ENCODE results near the gene ANAPC2. TPM values are rescaled to one million over a fixed set of nuclear protein-coding genes. Genes with fewer than 3 reads are reported as not detected.

ANAPC2 gene
- total RNA-seq, 2 donors from 2014 or later: 66.5 to 69.2 TPM

- H3K9me3 Mint-ChIP-seq: no peaks in the 10 kb centered on the region
- Histone ChIP-seq H3K4me1 (ENCODE audit: control insufficient read depth, insufficient read depth, low read length) (no peaks in the 10 kb centered on the region), H3K36me3 (ENCODE audit: control insufficient read depth, insufficient read depth, low read length) (no peaks in the 10 kb centered on the region), H3K9me3 (ENCODE audit: control insufficient read depth, low read length) (no peaks in the 10 kb centered on the region), H3K27me3 (ENCODE audit: control insufficient read depth, insufficient read depth, low read length, poor library complexity, severe bottlenecking) (peaks cover 79% of the 10 kb centered on the region), H3K9ac (ENCODE audit: extremely low read depth, low read length, poor library complexity, severe bottlenecking) (no peak overlapping the region), H3K27ac (ENCODE audit: low read depth, low read length) (no peak overlapping the region), H3K4me3 (ENCODE audit: low read length) (no peak overlapping the region)
- no peak overlapping the region for H3K27ac Mint-ChIP-seq
- H3K36me3 Mint-ChIP-seq (ENCODE audit: low read depth): no peaks in the 10 kb centered on the region
- peaks cover 81% of the 10 kb centered on the region for H3K27me3 Mint-ChIP-seq (ENCODE audit: insufficient read depth)
- DNase-seq: no peak
- WGBS, 2 experiments (ENCODE audit: insufficient coverage in 1 of 2, insufficient read length in 1 of 2): 67 to 76% methylated on average over 17 to 19 of the region's 19 CpGs
- no peak overlapping the region for H3K4me3 Mint-ChIP-seq
- no peak for TF ChIP-seq CTCF (conservative IDR thresholded peaks at IDR 0.05)
- no peaks in the 10 kb centered on the region for H3K4me1 Mint-ChIP-seq
Measured at GRCh38 chr9:137157618-137158415, 30.5 kb downstream of the ANAPC2 start.

GRCh38 chr9:137156567-137157375 is 31.6 kb downstream of the ANAPC2 start:
- Mint-ChIP-seq H3K4me1 (no peaks in the 10 kb centered on the region), H3K27ac (no peak overlapping the region), H3K36me3 (ENCODE audit: low read depth) (no peaks in the 10 kb centered on the region), H3K27me3 (ENCODE audit: insufficient read depth) (peaks cover 71% of the 10 kb centered on the region), H3K4me3 (no peak overlapping the region), H3K9me3 (no peaks in the 10 kb centered on the region)
- Histone ChIP-seq H3K4me1 (ENCODE audit: control insufficient read depth, insufficient read depth, low read length) (no peaks in the 10 kb centered on the region), H3K27ac (ENCODE audit: low read depth, low read length) (no peak overlapping the region), H3K9ac (ENCODE audit: extremely low read depth, low read length, poor library complexity, severe bottlenecking) (no peak overlapping the region), H3K27me3 (ENCODE audit: control insufficient read depth, insufficient read depth, low read length, poor library complexity, severe bottlenecking) (peaks cover 74% of the 10 kb centered on the region), H3K36me3 (ENCODE audit: control insufficient read depth, insufficient read depth, low read length) (no peaks in the 10 kb centered on the region), H3K9me3 (ENCODE audit: control insufficient read depth, low read length) (no peaks in the 10 kb centered on the region), H3K4me3 (ENCODE audit: low read length) (no peak overlapping the region)
- TF ChIP-seq CTCF (conservative IDR thresholded peaks at IDR 0.05): no peak
- WGBS, 2 experiments (ENCODE audit: insufficient coverage in 1 of 2, insufficient read length in 1 of 2): 55 to 59% methylated on average over 29 to 65 of the region's 65 CpGs
- peak; percentile 82 for DNase-seq

- DNase-seq: no peak
- Histone ChIP-seq H3K36me3 (ENCODE audit: control insufficient read depth, insufficient read depth, low read length) (no peaks in the 10 kb centered on the region), H3K9me3 (ENCODE audit: control insufficient read depth, low read length) (no peaks in the 10 kb centered on the region), H3K9ac (ENCODE audit: extremely low read depth, low read length, poor library complexity, severe bottlenecking) (no peak overlapping the region), H3K27me3 (ENCODE audit: control insufficient read depth, insufficient read depth, low read length, poor library complexity, severe bottlenecking) (peaks cover 35% of the 10 kb centered on the region), H3K4me1 (ENCODE audit: control insufficient read depth, insufficient read depth, low read length) (no peaks in the 10 kb centered on the region), H3K4me3 (ENCODE audit: low read length) (no peak overlapping the region), H3K27ac (ENCODE audit: low read depth, low read length) (no peak overlapping the region)
- no peak overlapping the region for H3K4me3 Mint-ChIP-seq
- no peaks in the 10 kb centered on the region for H3K9me3 Mint-ChIP-seq
- H3K27ac Mint-ChIP-seq: no peak overlapping the region
- WGBS, 2 experiments (ENCODE audit: insufficient coverage in 1 of 2, insufficient read length in 1 of 2): 81 to 88% methylated on average over 6 to 7 of the region's 7 CpGs
- H3K36me3 Mint-ChIP-seq (ENCODE audit: low read depth): no peaks in the 10 kb centered on the region
- H3K4me1 Mint-ChIP-seq: no peaks in the 10 kb centered on the region
- H3K27me3 Mint-ChIP-seq (ENCODE audit: insufficient read depth): peaks cover 42% of the 10 kb centered on the region
- no peak for TF ChIP-seq CTCF (conservative IDR thresholded peaks at IDR 0.05)
Measured at GRCh38 chr9:137152844-137153405, 35.4 kb downstream of the ANAPC2 start.
